NCI-H2029 treated with DMSO at 0.1 percent for 48 hours (cell line): ENCODE measurements around the gene CAPN2.

Source experiments
- DNase-seq: peaks from one replicate; lab custom pipeline; 2025; lab: John Stamatoyannopoulos, UW

The CAPN2 gene

DNA sequence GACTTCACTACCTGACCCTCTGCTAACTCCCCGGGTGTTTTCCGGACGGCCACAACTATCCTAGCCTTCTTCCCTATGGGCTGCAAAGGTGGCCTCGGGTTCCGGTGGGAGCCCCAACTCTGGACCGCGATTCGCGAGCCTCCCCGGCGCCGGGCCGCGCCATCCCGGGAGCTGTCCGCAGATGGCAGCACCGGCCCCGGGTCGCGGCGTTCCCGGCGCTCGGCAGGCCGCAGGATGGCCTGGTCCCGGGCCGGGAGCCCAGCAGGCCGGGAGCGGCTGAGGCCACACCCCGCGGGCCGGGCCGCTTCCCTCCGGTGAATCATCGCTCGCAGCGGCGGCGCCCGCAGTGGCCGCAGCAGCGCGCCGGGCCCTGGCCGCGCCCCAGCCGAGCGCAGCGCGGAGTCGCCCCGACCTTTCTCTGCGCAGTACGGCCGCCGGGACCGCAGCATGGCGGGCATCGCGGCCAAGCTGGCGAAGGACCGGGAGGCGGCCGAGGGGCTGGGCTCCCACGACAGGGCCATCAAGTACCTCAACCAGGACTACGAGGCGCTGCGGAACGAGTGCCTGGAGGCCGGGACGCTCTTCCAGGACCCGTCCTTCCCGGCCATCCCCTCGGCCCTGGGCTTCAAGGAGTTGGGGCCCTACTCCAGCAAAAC is at the start of gene CAPN2:
CAPN2 (plus strand) TSS at position 346 of the 656 bp plus-strand sequence; CDS start at position 448, 102 bp downstream.
- DNase-seq, result no peak

DNA sequence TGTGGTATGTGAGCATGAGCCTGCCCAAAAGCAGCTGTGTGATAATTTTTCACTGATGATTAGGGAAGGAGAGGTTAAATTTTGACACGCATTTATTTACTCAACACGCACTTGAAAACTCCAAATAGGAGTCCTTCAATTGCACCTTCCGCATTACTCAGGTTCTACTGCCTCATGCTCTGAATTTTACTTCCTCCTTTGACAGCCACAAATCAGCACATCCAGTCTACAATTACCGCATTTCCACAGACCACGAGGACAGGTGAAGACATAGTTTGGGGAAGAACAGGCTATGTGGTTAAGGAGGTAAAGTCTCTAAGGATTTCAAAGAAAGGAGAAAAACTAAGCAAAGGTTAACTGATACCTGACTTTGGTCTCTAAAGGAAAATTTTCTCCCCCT is 49.4 kb upstream of the CAPN2 start:
- peak; percentile 19 for DNase-seq

DNA sequence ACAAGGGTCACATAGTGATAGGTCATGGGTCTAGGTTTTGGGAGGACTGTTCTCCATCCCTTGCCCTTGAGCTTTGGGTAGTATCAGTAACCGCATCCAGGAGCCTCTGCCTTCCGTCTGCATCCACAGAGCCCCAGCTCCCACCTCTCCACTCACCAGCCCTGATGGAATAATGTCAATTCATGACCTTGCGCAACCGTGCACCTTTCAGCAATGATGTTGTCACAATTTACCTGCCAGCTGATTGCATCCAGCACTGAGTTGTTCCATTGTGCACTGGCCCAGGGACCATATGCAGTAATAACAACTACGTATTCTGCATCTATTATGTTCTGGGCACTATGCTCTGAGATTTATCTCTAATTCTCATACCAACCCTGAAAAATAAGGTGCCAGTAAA is 48.2 kb upstream of the CAPN2 start:
- DNase-seq, result no peak

DNA sequence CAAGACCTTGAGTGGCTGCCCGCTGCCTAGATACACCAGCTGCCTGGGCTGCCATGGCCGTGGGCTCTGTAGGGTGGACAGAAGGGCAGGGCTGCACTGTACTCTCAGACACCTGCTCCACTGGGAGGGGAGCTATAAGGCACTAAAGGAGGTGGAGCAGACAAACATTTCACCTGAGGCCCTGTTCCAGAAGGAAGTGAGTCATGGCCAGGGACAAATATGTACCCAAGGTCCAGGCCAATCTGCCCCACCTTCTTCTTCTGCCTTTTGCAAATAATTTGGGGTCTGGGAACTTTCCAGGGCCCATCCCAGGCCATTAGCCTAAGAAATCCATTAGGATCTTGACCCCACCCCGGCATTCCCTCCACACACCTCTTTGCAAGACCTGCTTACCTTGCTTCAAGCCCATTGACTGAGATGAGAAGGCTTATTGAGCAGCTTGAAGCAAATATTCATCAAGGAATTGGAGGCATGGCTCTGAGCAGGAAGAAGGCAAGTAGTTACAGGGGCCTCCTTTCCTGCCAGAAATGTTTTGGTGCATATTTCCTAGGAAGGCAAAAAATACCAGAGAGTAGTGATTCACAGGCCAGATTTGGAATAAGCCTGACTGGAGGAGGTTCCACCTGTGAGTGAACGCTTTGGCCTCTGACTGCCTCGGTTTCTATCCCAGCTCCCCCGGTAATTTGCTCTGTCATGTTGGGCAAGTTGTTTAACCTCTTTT is 46.6 kb upstream of the CAPN2 start, which contains the start of gene CAPN8:
CAPN8 (minus strand) TSS at position 110 of the 721 bp plus-strand sequence; CDS start at position 55, 55 bp downstream.
- DNase-seq, result no peak

DNA sequence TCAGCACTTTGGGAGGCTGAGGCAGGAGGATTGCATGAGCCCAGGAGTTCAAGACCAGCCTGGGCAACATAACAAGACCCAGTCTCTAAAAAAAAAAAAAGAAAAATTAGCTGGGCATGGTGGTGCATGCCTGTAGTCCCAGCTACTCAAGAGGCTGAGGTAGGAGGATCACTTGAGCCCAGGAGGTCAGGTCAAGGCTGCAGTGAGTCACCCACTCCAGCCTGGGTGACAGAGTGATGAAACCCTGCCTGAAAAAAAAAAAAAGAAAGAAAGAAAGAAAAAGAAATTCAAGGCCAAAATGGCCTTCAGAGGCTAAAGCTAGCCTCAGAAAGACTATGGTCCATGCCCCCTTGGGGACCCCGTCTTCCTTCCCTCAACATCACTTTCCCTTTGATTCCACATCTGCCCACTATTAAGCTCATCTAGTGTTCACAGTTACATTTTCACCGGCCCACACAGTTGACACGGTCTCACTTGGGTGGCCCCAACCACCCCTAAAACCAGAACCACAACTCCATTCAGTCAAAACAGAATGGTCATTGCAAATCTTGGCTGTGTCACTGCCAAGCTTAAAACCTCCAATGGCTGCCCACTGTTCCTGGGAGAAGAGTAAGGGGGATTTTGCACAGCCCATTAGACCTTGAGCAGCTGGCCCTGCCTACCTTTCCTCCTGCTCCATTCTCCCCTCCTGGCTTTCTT is 44.7 kb upstream of the CAPN2 start:
- no peak for DNase-seq

DNA sequence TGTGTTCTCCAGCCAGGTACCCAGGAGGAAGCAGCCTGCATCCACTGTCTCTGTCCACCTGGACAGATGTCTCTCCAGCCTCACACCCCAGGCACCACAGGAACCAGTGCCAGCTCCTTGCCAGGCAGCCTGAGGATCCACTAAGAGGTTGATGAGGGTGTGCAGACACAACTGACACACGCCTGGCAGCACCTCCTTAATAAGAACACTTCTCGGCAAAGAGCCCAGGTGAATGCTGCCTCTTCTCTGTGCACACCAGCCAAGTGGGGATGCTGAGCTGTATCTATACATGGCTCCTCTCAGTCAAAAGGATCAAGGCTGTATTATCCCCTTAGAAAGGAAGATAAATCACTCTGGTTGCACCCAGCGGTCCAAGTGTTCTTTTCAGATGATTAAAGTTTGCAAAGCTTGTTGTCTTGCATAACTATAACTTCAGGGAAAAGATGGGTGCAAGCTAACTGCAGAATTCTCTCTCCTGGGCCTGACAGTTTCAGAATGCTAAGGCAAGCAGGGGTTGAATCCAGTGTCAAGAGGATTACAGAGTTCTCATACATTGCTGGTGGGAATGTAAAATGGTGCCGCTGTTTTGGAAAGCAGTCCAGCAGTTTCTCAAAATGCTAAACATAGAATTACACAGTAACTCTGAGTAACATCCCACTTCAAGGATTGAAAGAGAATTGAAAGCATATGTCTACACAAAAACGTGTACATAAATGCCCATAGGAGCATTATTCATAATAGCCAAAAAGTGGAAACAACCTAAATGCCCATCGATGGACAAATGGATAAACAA is 43.1 kb upstream of the CAPN2 start:
- DNase-seq, result no peak

DNA sequence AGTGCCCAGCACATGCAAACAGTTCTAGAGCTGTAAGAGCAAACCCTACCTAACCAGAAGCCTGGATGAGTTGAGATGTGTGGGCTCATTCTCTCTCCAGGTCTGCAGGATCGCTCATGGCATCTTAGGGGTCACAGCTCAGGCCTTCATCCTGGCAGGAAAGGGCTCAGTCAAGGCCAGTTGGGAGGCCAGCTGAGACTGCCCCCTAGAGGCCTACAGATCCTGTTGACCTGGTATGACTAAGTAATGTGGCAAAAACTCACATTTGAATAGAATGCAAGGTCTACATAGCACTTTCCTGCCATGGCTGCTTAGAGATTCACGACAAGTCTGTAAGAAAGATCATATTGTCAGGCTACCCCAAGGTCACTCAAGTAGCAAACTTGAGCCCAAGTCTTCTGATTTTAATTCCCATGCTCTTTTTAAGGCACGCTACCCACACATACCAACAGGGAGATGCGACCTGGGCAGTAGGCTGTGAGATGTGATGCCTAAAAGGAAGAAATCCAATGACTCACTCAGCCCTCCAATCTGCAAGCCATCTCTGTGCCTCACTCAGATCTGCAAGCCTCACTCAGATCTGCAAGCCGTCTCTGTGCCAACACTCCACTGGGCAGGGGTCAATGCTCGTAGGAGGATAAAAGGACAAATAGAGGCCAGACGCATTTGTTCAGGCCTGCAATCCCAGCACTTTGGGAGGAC is 41.7 kb upstream of the CAPN2 start:
- no peak for DNase-seq

DNA sequence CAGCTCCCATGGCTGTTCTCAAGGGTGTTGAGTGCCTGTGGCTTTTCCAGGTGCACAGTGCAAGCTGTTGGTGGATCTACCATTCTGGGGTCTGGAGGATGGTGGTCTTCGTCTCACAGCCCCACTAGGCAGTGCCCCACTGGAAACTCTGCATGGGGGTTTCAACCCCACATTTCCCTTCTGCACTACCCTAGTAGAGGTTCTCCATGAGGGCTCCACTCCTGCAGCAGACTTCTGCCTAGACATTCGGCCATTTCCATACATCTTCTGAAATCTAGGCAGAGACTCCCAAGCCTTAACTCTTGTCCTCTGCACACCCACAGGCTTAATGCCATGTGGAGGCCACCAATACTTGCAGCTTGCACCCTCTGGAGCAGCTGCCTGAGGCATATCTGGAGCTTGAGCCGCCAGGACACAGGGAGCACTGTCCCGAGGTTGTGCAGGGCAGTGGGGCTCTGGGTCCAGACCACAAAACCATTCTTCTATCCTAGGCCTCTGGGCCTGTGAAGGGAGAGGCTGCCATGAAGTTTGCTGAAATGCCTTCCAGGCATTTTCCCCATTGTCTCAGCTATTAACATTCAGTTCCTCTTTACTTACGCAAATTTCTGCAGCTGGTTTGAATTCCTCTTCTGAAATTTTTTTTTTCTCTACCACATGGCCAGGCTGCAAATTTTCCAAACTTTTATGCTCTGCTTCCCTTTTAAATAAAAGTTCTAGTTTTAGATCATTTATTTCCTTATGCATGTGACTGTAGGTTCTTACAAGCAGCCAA is 38.0 kb upstream of the CAPN2 start:
- DNase-seq, result no peak

DNA sequence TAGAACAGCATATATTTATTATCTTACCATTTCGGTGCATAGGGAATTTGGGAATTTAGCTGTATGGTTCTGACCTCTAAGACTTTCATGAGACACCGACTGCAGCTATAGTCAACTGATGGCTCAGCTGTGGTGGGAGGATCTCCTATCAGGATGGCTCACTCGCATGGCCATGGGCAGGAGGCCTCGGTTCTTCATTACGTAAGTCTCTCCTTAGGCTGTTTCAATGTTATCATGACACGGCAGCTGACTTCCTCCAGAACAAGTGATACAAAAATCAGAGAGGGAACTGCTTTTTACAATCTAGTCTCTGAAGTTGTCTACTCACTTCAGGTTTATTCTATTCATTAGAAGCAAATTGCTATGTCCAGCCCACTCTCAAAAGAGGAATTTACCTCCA is 33.5 kb upstream of the CAPN2 start:
- no peak for DNase-seq

DNA sequence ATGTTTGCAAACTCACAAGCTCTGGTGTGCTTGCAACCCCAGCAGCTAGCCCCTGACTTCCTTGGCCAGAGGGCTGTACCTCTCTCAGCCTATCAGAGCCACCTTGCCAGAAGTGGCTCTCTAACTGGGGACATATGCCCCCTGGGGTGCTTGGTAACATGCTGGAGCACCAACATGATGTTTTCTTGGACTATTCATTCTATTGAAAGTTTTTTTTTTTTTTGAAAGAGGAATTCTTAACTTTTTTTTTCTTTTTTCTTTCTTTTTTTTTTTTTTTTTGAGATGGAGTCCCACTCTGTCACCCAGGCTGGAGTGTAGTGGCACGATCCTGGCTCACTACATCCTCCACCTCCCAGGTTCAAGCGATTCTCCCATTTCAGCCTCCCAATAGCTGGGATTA is 32.2 kb upstream of the CAPN2 start:
- DNase-seq, result no peak

DNA sequence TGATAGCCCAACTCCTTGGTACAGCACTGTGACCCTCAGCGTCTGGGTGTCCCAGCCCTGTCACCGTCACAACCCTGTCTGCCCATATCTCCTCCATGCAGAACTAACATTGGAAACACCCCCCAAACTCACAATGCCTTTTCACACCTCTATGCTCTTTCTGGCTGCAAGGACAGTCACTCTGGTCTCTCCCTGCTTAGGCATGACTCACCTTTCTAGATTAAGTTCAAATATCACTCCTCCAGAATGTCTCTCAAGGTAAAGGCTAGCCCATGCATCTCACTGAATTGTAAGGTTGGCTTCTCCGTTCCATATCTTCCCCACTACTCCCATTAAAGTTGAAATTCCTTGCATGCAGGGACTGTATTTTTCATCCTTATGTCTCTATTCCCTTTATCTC is 29.8 kb upstream of the CAPN2 start:
- no peak for DNase-seq

DNA sequence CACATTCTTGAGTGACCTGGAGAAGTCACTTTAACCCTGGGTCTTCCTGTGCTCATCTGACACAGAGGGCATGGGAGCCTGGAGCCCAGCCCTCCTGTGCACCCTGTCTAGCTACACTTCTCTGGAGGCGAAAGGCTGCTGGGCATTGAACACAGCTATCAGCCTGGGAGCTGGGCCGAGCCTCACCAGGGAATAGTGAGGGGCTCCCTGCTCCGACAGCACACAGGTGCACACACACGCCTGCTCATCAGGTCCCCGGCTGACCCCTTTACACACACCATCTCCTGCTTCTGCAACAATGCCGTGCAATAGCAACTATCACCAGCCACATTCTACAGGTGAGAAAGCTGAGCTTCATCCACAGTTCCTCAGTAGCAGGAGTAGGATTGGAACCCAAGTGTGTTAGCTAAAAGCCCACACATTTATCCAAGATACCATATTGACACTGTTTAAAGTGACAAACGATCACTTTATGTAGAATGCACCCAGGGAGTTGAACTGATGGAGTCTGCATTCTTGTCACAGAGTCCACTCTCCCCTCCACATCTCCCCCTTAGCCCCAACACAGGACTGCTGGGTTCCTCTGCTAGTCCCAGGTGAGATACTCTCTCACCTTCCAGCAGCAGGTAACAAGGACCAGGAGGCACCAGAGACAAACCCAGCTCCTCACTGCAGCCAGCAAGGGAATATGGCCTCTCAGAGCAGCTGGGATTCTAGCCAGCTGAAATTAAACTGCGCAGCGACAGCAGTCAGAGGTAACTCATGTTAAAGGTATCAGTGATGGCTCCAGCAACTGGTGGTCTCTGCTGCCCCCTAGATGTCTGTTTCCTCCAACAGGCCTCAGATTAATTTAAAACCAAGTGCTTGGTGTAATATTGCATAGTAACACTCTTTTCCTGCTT is 28.5 kb upstream of the CAPN2 start:
- peak; percentile 65 for DNase-seq

DNA sequence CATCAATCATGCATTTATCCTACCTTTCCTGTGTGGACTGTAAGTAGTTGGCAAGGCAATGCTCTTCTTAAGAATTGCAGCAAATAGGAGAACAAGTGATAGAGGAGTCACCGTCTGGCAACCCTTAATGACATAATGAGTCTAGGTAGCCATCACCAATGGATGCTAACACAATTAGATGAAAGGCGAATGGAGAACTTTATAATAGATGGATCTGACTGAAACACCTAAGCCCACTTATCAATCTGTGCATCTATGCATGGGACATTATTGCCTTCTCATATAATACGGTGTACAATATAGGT is 27.9 kb upstream of the CAPN2 start:
- no peak for DNase-seq

DNA sequence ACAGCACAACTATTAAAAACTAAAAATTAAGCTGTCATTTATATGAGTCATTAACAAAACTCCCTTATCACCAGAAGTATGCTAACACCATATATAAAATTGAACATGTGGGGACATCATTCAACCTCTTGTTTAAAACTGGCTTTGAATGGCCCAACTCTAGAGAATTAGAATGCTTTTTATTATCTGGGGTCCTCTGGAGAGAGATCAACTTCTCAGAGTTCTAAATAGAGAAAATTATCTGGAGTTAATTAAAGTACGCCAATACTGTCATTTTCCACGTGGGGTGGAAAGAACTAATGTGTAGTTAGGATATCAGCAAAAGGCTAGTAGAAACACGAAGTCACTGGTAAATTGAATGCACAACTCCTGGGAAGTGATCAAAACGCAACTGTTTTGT is 21.2 kb upstream of the CAPN2 start:
- DNase-seq, result no peak

DNA sequence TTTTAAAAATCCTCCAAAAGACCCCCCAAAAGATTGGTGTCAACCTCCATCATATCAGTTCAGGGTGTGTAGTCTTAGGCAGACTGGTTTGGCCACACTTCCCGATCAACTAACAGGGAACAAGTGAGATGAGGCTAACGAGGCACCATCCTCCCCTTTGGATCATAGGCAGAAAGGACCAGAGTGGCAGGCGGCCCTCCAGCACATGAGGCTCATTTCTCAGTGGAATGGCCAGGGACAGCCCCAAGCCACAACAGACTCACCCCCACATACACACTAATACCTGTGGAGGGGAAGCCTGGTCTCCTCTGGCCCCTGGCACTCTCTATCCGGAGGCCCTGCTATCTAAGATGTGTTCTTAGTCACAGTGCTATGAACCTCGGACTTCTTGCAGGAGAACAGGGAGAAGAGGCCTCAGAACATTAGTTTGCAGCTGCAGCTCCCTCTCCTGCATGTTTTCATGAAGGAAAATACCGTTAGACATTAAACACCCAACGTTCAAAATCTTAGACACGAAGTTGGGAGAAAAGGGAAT is 17.3 kb upstream of the CAPN2 start:
- no peak for DNase-seq

DNA sequence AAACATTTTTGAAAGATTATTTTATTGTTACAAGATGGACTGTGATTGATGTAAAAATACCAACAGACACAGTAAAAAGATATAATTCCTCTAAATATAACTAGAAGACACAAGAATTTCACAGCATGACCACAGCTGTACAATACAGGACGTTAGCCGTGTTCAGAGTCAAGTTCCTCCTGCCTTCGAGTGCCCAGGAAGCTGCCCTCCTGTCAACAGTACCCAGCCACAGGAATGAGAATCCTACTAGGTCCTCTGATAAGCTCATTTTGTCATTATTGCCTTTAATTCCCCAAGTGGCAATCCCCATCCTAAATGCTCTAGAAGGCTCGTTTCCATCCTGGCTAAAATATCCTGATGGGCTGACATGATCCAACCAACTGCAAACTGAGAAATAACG is 16.4 kb upstream of the CAPN2 start:
- DNase-seq, result no peak

DNA sequence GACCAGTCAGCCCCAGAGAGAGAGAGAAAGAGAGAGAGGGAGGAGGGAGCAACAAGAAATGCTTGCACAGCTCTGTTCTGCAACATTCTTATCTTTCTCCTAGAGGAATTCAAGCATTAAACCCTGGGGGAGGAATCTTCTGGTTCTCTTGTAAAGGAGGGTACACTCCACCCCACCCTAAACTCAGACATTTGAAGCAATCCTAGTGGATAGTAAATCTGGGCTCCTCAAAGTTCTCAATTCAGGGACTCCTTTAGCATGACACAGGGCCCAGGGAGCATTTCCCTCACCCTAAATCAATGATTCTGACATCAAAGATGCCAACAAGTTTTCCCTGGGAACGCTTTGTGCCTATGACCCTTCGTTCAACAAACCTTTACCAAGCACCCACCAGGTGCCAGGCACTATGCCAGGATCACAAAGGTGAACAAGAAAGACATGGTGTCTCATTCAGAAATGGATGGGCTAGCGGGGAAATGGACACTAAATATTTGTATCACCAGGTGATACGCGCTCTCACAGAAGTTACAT is 11.9 kb upstream of the CAPN2 start:
- DNase-seq, result no peak

DNA sequence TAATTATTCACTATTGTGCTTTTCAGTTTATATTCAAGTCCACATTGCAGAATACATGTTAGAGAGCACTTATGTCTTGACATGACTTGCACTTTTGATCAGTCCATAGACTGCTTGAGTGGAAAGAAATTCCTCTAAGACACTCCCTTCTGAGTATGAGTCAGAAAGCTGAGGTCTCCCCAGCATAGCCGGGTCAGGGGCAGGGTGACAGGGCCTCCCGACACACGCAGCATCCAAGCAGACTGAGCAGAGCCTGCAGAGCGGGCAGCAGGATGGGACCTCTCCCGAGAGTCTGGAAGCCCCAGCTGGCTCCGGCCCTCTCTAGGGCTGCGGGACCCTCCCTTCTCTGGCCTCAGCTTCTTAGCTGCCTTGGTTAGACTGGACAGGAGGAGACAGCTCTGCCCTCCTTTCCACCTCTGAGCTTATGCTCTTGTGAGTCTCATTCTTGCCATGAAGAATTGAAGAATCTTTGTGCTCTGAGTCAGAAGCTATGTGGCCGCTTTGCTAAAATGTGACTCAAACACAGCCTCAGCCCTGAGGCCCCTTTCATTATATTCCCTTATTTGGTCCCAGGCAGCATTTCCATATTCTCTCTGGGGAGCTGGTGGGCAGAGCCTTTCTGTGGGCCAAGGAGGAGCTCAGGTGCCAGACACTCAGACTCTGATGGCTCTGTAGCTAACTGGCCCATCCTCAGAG is 11.2 kb upstream of the CAPN2 start:
- no peak for DNase-seq
